Right atrium auricular region (tissue), 2 donors: ENCODE results near the gene SLC6A9. TPM values are rescaled to one million over a fixed set of nuclear protein-coding genes. Genes with fewer than 3 reads are reported as not detected.

Source experiments
- DNase-seq: peaks from one replicate; pipeline ENCODE4 v3.0.0-alpha.2; 2019; ENCODE audit warnings: low spot score
- H3K27ac ChIP-seq, 2 donors: fragments of 200-600 bp; sonication (generic); 1 replicate in 1 of 2; 2 replicates in 1 of 2; pipeline ENCODE4 v1.5.1; 2016 to 2019
- H3K27me3 ChIP-seq, 2 donors: fragments of 200-600 bp; sonication (generic); one replicate each; pipeline versions ENCODE4 v1.5.1 to v1.6.0; 2017 to 2019
- H3K36me3 ChIP-seq: fragments of 200-600 bp; sonication (generic); one replicate; pipeline ENCODE4 v1.5.1; 2016
- H3K4me1 ChIP-seq, 2 donors: fragments of 200-600 bp; sonication (generic); one replicate each; pipeline versions ENCODE4 v1.5.1 to v1.6.0; 2017 to 2019
- H3K4me3 ChIP-seq, 2 donors: fragments of 200-600 bp; sonication (generic); 1 replicate in 1 of 2; 2 replicates in 1 of 2; pipeline ENCODE4 v1.5.1; 2017 to 2019; ENCODE audit warnings: mild to moderate bottlenecking in 1 of 2, moderate library complexity in 1 of 2
- H3K9me3 ChIP-seq, 2 donors: fragments of 200-600 bp; sonication (generic); one replicate each; pipeline ENCODE4 v1.5.1; 2019
- CTCF ChIP-seq, 2 donors: fragments of 200-600 bp; sonication (generic); IDR thresholded peaks; one replicate each; pipeline ENCODE4 v1.5.1; 2019; ENCODE audit warnings: antibody characterized with exemption in 2 of 2
- total RNA-seq, 2 donors: library from RNA; depleted of rRNA; stranded (reverse); fragments of >200 nt; gene quantifications; one replicate each; pipeline ENCODE4 v1.1.0, GENCODE V29; 2016

The SLC6A9 gene
- total RNA-seq, 2 donors from 2014 or later: 1.0 to 1.6 TPM

- Histone ChIP-seq H3K27me3 (no peaks in the 10 kb centered on the region), H3K9me3 (no peaks in the 10 kb centered on the region), H3K27ac (no peak overlapping the region), H3K36me3 (no peaks in the 10 kb centered on the region), H3K4me1 (peaks cover 0 to 15% of the 10 kb centered on the region in 2 donors), H3K4me3 (no peak overlapping the region)
- DNase-seq: no peak
- no peak for TF ChIP-seq CTCF (IDR thresholded peaks at IDR 0.05)
These were observed 6.2 kb downstream of the SLC6A9 start for GRCh38 chr1:44024903-44025525.

GRCh38 chr1:44024031-44024902 is 7.0 kb downstream of the SLC6A9 start:
- DNase-seq: no peak
- H3K9me3 ChIP-seq: no peaks in the 10 kb centered on the region
- H3K4me1 ChIP-seq: peaks cover 0 to 11% of the 10 kb centered on the region in 2 donors
- no peak overlapping the region for H3K4me3 ChIP-seq
- no peaks in the 10 kb centered on the region for H3K36me3 ChIP-seq
- H3K27ac ChIP-seq: no peak overlapping the region
- no peak for TF ChIP-seq CTCF (IDR thresholded peaks at IDR 0.05)
- H3K27me3 ChIP-seq: no peaks in the 10 kb centered on the region

DNA sequence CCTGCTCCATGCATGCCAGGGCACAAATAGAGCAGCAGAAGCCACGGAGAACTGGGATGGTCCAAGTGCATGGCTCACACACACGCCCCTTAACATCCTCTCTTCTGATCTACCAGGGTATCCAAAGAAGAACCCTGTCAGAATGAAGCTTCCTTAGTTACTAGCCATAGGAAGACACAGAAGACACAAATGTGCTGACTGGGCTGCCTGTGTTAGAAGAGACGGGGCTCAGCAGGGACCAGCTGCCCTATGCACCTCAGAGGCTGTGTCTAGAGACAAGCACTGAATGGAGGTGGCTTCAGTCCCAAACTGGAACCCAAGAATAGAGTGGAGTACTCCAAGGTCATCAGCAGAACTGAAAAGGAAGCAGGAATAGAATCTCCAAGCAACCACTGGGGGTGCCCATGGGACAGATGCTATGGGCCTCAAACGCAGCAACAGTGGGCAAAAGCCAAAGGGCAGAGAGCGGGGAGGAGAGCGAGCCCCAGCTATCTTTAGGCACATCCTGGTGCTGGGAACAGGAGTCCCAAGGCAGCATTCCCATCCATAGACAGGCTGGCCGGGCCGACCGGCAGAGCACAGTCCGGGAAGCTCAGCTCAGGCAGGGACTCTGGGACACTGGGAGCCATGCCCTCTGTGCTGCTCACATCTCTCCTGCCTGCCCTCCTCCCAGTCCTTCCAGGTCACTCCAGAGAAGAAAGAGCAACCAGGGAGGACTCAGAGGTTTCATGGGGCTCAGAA is 9.5 kb downstream of the SLC6A9 start:
- DNase-seq: no peak
- peaks cover 0 to 5% of the 10 kb centered on the region in 2 donors for H3K4me1 ChIP-seq
- no peak overlapping the region for H3K27ac ChIP-seq
- no peaks in the 10 kb centered on the region for H3K27me3 ChIP-seq
- no peaks in the 10 kb centered on the region for H3K9me3 ChIP-seq
- no peak for TF ChIP-seq CTCF (IDR thresholded peaks at IDR 0.05)
- no peaks in the 10 kb centered on the region for H3K36me3 ChIP-seq
- no peak overlapping the region for H3K4me3 ChIP-seq

GRCh38 chr1:44021156-44021555 is 10.1 kb downstream of the SLC6A9 start:
- Histone ChIP-seq H3K9me3 (no peaks in the 10 kb centered on the region), H3K4me1 (peaks cover 0 to 6% of the 10 kb centered on the region in 2 donors), H3K27me3 (no peaks in the 10 kb centered on the region), H3K27ac (no peak overlapping the region), H3K36me3 (no peaks in the 10 kb centered on the region), H3K4me3 (no peak overlapping the region)
- no peak for DNase-seq
- no peak for TF ChIP-seq CTCF (IDR thresholded peaks at IDR 0.05)

GRCh38 chr1:44020464-44020863 is 10.8 kb downstream of the SLC6A9 start:
- H3K9me3 ChIP-seq: no peaks in the 10 kb centered on the region
- no peak overlapping the region for H3K27ac ChIP-seq
- no peaks in the 10 kb centered on the region for H3K36me3 ChIP-seq
- no peak for DNase-seq
- no peak for TF ChIP-seq CTCF (IDR thresholded peaks at IDR 0.05)
- no peak overlapping the region for H3K4me3 ChIP-seq
- peaks cover 0 to 12% of the 10 kb centered on the region in 2 donors for H3K4me1 ChIP-seq
- H3K27me3 ChIP-seq: no peaks in the 10 kb centered on the region
